ENCODE data around the gene COL17A1. TPM values are rescaled to one million over a fixed set of nuclear protein-coding genes. Genes with fewer than 3 reads are reported as not detected.

COL17A1 gene
- total and polyA plus RNA-seq, 2 of the 13 experiments (the other 11 are each of a cell fraction or from before 2014, with no cell fraction given): 0.03 TPM; not detected in 1

DNA sequence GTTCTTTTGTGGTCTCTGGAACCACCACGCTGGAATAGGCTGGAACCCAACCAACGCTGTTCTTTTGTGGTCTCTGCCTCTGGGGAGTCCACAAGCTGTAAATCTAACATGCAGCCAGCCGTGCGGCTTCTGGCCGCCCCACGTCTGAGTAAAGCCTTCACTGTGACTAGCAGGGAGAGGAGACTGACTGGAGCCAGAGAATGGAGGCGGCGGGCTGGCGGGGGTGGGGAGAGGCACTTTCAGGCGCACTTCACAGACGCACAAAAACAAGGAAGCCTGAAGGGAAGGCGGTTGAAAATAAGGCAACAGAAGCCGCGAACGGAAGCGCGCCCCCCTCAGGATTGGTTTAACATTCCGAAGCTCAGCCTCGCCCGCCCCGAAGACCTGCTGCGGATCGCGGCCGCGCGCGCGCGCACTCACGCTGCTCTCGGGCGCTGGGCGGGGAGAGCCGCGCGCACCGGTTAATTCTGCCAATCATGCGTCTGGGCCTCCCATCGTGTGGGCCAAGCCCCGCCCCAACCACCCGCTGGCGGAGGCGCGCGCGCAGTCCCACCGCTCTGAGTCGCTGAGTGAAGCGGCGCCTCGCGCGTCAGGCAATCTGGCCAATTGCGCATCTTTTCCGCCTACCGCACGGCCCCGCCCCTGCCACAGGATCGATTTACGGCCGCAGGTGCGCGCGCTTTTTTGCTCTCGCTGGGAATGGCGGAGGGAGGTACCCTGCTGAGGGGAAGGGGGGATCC, 36.0 kb upstream of the COL17A1 start, which contains the start of gene SFR1 (continued):
- TF ChIP-seq, protein P1, sequence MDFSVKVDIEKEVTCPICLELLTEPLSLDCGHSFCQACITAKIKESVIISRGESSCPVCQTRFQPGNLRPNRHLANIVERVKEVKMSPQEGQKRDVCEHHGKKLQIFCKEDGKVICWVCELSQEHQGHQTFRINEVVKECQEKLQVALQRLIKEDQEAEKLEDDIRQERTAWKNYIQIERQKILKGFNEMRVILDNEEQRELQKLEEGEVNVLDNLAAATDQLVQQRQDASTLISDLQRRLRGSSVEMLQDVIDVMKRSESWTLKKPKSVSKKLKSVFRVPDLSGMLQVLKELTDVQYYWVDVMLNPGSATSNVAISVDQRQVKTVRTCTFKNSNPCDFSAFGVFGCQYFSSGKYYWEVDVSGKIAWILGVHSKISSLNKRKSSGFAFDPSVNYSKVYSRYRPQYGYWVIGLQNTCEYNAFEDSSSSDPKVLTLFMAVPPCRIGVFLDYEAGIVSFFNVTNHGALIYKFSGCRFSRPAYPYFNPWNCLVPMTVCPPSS (IDR thresholded peaks at IDR 0.05): no peak
- TF ChIP-seq RFX1 (IDR thresholded peaks at IDR 0.05) (no peak), CBX5 (CRISPR knock-in tag; IDR thresholded peaks at IDR 0.05; ENCODE audit: borderline replicate concordance) (no peak; the same call in 1 of the 2 replicates), ZNF781 (CRISPR knock-in tag; IDR thresholded peaks at IDR 0.05; ENCODE audit: borderline replicate concordance, not compliant biosample characterization) (no peak), SIN3B (IDR thresholded peaks at IDR 0.05; ENCODE audit: low read length) (peak; percentile 40; the same call in 1 of the 2 replicates), CENPT (CRISPR knock-in tag; IDR thresholded peaks at IDR 0.05; ENCODE audit: low read depth) (no peak), BRD4 (CRISPR knock-in tag; IDR thresholded peaks at IDR 0.05) (no peak; the same call in 1 of the 2 replicates), NFATC3 (CRISPR knock-in tag; IDR thresholded peaks at IDR 0.05) (no peak), RARA (CRISPR knock-in tag; IDR thresholded peaks at IDR 0.05) (no peak; the same call in 1 of the 2 replicates), SRSF4 (IDR thresholded peaks at IDR 0.05; ENCODE audit: low read depth, low read length, poor library complexity, severe bottlenecking) (no peak), ZNF564 (CRISPR knock-in tag; IDR thresholded peaks at IDR 0.05) (0 out of 2 replicates have a peak, but pooled peaks have one; percentile 51), ZNF350 (CRISPR knock-in tag; IDR thresholded peaks at IDR 0.05; ENCODE audit: borderline replicate concordance, low read depth) (peak; percentile 89; the same call in 1 of the 2 replicates), BRCA1 (CRISPR knock-in tag; IDR thresholded peaks at IDR 0.05) (no peak), HMGA1 (CRISPR knock-in tag; conservative IDR thresholded peaks at IDR 0.05) (no peak), MBD4 (IDR thresholded peaks at IDR 0.05; ENCODE audit: borderline replicate concordance, low read length) (no peak), ZNF44 (CRISPR knock-in tag; IDR thresholded peaks at IDR 0.05) (no peak)
- TF ChIP-seq, protein P2, sequence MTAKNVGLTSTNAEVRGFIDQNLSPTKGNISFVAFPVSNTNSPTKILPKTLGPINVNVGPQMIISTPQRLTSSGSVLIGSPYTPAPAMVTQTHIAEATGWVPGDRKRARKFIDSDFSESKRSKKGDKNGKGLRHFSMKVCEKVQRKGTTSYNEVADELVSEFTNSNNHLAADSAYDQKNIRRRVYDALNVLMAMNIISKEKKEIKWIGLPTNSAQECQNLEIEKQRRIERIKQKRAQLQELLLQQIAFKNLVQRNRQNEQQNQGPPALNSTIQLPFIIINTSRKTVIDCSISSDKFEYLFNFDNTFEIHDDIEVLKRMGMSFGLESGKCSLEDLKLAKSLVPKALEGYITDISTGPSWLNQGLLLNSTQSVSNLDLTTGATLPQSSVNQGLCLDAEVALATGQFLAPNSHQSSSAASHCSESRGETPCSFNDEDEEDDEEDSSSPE (CRISPR knock-in tag; IDR thresholded peaks at IDR 0.05): peak; percentile 97
- TF ChIP-seq, protein P3, sequence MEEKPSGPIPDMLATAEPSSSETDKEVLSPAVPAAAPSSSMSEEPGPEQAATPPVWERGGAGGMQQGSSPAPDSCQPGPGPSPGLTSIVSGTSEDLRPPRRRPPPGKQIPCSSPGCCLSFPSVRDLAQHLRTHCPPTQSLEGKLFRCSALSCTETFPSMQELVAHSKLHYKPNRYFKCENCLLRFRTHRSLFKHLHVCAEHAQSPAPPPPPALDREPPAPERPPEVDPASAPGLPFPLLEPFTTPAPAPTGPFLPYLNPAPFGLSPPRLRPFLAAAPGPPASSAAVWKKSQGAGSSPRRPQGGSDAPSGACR (CRISPR knock-in tag; IDR thresholded peaks at IDR 0.05): no peak
- TF ChIP-seq, protein P4, sequence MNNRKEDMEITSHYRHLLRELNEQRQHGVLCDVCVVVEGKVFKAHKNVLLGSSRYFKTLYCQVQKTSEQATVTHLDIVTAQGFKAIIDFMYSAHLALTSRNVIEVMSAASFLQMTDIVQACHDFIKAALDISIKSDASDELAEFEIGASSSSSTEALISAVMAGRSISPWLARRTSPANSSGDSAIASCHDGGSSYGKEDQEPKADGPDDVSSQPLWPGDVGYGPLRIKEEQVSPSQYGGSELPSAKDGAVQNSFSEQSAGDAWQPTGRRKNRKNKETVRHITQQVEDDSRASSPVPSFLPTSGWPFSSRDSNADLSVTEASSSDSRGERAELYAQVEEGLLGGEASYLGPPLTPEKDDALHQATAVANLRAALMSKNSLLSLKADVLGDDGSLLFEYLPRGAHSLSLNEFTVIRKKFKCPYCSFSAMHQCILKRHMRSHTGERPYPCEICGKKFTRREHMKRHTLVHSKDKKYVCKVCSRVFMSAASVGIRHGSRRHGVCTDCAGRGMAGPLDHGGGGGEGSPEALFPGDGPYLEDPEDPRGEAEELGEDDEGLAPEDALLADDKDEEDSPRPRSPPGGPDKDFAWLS (CRISPR knock-in tag; IDR thresholded peaks at IDR 0.05; ENCODE audit: borderline replicate concordance): no peak
- TF ChIP-seq, protein P5, sequence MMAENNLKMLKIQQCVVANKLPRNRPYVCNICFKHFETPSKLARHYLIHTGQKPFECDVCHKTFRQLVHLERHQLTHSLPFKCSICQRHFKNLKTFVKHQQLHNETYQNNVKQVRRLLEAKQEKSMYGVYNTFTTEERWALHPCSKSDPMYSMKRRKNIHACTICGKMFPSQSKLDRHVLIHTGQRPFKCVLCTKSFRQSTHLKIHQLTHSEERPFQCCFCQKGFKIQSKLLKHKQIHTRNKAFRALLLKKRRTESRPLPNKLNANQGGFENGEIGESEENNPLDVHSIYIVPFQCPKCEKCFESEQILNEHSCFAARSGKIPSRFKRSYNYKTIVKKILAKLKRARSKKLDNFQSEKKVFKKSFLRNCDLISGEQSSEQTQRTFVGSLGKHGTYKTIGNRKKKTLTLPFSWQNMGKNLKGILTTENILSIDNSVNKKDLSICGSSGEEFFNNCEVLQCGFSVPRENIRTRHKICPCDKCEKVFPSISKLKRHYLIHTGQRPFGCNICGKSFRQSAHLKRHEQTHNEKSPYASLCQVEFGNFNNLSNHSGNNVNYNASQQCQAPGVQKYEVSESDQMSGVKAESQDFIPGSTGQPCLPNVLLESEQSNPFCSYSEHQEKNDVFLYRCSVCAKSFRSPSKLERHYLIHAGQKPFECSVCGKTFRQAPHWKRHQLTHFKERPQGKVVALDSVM (CRISPR knock-in tag; IDR thresholded peaks at IDR 0.05): no peak
- TF ChIP-seq, protein P6, sequence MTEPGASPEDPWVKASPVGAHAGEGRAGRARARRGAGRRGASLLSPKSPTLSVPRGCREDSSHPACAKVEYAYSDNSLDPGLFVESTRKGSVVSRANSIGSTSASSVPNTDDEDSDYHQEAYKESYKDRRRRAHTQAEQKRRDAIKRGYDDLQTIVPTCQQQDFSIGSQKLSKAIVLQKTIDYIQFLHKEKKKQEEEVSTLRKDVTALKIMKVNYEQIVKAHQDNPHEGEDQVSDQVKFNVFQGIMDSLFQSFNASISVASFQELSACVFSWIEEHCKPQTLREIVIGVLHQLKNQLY (CRISPR knock-in tag; IDR thresholded peaks at IDR 0.05): no peak
